DMS153 treated with DMSO at 0.1 percent for 48 hours (cell line): ENCODE measurements around the gene ANKRD13D.
"Not testable (repeated sequence)": the region's sequence is repeated elsewhere in the genome, so short reads cannot be mapped to it uniquely, and the experiment has no call there.

Experiments
- DNase-seq: peaks from one replicate; lab custom pipeline; 2025; ENCODE audit not compliant: unreplicated experiment; lab: John Stamatoyannopoulos, UW

The ANKRD13D gene

GRCh38 chr11:67289226-67289650 lies at the start of gene ANKRD13D:
Gene ANKRD13D (plus strand): TSS chr11:67289303. CDS start chr11:67289461, 158 bp downstream.
- no peak for DNase-seq

DNA sequence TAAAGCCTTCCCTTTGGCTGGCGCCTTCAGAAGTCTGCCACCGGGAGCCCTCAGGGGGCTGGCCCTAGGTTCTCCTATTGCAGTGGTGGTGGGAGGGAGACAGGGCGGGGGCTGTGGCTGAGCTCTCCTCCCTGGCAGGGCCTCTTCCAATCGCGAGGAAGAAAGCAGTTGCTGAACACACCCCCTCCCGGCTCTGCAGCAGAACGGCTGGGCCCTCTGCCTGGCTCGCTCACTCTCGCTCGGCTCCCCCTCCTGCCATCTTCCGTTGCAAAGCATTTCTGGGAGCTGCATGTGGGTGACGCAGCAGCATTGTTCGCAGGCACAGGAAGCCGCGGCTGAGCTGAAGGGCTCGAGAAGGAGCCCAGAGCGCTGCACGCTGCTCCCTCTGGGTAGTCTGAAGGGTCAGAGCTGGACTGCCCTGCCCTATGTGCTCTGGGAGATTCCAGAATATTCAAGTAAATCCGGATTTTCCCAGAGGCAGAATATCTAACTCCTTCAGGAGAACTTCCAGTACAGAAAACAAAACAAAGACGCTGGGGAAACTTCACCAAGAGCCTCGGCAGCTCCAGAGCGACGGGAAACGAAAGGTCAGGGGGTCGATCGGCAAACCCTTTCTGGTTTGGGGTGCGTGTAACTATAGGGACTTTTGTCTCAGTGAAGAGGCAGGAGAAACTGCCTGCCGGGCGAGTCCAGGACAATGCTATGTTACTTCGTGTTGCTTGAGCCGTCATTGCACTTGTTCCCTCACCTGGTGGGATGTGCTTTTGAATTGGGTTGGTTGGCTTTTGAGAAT lies 49.1 kb upstream of the ANKRD13D start:
- peak; percentile 98 for DNase-seq

DNA sequence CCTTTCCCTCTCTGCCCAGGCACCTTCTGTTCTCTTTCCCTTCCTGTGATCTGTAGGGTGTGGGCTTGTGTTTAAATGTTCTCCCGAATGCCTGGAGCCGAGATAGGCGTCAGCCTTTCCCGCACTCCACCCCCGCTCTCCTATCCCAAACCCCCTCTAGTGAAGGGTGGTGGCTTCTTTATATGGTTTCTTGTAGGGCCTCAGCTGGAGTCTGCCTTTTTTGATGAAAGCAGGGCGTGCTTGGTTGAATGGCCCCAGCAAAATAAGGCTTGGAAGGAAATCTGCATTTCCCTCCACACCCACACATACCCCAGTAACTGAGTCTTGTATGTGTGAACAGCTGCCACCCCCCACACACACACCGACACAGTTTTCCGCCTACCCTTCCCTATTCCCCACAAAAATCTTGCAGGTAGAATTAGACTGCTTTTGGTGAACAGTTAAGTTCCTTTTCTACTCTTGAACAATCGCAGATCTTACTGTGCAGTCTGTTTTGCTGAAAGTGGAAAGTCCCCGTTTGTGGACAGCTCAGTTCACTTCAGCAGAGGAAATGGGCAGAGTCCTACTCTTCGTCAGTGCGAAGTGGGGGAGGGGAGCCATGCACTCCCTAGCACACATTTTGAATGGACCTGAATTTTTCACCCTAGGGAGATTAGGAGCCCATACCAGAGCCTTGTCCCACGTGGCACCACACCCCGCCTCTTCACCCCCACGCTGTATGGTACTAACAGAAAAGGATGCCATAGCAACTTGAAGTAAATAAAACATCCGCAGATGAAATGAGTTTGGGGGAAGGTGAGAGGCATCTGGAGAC lies 48.3 kb upstream of the ANKRD13D start:
- DNase-seq = peak; percentile 31

DNA sequence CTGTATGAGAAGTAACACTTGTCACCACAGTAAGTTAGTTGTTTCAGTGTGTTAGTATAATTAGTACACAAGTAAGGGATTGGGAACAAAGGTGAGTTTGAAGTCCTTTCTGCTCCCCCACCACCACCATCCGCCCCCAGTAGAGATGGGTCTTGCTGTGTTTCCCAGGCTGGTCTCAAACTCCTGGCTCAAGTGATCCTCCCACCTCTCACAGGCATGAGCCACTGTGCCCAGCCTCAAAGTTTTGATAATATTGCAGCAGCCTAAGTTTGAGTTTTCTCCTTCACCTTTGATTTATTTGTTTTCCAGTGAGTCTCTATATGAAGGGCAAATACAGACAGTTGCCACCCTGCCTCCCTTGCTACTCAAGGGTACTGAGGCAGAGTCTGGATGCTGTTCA lies 46.6 kb upstream of the ANKRD13D start:
- no peak for DNase-seq

DNA sequence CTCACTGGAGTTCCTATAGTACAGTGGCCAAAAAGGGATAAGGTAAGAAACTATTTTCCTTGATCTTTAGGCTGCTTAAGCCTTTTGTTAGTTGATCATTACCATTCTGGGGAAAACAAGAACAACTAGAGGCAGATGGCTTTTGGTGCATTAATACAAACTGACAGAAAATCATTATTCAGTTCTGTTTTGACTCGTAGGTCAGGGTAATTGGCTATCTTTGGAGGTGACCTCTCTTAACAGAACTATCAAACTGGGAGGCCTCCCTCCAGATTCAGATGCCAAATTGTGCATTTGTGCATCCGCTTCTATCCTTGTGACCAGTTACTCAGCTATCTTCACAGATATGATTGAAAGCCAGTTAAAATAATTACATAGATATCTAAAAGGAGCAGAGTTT lies 46.1 kb upstream of the ANKRD13D start:
- no peak for DNase-seq

GRCh38 chr11:67245046-67245445 lies 44.1 kb upstream of the ANKRD13D start:
- no peak for DNase-seq

DNA sequence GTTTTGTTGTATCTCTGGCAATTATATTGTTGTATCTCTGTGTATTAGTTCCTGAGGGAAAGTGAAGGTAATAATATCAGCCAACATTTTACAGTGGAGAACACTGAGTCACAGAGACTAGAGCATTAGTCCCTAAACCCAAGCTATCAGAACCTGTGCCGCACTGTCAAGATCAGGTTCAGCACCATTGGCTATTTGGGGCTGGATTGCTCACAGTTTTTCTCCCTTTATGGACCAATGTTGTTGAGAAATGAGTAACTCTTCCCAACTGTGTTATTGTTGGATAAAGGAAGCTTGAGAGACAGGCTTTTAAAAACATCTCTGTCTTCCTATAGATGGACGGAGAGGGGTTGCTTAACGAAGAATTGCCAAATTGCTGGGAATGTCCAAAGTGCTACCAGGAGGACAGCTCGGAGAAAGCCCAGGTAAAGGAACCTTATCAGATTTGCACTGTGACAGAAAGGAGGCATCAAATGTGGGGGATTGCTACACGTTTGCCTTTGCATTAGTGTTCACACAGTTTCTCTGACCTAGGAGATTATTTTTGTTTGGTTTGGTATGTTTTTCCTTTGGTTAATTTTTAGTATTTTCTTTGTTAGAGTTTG lies 41.1 kb upstream of the ANKRD13D start:
- DNase-seq = no peak

DNA sequence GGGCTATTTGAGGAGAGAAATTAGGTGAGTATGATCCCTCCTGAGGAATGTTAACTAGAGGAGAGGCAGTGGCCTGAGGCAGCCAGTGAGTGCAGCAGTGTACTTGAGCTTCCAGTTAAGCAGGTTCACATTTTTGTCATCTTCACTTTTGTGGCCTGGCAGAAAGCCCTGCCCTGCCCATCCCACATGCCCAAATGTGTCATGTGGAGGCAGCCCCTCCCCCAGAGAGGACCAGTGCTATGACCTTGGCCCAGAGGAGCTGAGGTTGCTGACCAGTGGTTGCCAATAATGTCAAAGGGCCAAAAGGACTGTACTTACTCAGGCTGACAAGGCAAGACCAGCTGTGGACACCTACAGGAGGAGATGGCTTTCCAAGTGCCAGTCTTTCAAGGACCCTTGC lies 40.5 kb upstream of the ANKRD13D start:
- no peak for DNase-seq

GRCh38 chr11:67250059-67251043 lies 38.8 kb upstream of the ANKRD13D start:
- DNase-seq = no peak

GRCh38 chr11:67251841-67252240 lies 37.3 kb upstream of the ANKRD13D start:
- no peak for DNase-seq

GRCh38 chr11:67252831-67253239 lies 36.3 kb upstream of the ANKRD13D start:
- DNase-seq = no peak

GRCh38 chr11:67253872-67254624 lies 35.1 kb upstream of the ANKRD13D start:
- no peak for DNase-seq

DNA sequence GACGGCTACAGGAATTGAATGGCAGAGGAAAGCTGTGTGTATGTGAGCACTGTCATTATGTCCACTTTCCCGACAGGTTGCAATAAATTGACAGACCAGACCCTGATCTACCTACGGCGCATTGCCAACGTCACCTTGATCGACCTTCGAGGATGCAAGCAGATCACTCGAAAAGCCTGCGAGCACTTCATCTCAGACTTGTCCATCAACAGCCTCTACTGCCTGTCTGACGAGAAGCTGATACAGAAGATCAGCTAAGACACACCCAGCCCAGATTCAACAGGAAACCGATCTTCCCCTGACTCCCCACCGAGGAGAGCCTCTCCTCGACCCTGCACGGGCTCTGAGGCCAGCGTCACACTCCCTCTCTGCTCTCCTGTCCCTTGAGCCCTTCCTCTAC lies 34.3 kb upstream of the ANKRD13D start:
- no peak for DNase-seq

DNA sequence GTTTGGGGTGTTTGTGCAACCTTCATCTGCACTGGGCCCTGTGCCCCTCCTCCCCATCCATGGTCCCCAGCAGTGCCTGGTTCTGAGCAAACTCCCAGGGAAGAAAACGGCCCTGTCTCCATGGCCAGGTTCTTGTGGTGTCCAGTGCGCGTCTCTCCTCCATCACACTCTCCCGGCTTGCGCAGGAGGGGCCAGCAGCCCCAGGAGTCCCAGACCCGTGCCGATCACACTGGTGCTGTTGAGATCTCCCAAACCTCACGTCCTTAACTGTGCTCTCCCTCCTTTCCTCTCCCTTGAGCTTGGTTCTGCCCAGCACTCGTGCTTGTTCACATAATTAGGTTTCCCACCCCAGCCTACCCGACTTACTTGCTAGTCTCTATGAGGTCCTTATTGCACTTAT lies 33.8 kb upstream of the ANKRD13D start:
- no peak for DNase-seq

DNA sequence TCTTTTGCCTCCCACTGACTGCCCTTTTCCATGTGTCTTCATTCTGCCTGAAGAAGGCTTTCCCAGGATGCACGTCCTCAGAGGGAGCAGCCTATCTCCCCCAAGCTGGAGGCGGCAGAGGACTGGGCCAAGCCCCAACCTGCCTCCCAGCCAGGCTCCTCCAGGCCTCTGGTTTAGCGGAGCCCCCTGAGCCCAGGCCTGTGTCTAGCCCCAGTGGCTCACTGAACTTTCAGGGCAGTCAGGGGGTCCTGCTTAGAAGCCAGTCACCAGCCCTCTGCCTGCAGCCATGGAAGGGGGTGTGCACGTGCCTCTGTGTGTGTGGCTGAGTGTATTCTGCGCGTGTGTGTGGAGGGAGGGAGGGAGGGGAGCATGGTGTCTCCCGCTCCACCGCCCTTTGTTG lies 33.2 kb upstream of the ANKRD13D start:
- DNase-seq = no peak

- no peak for DNase-seq
Measured at GRCh38 chr11:67256477-67257135, 32.5 kb upstream of the ANKRD13D start.

DNA sequence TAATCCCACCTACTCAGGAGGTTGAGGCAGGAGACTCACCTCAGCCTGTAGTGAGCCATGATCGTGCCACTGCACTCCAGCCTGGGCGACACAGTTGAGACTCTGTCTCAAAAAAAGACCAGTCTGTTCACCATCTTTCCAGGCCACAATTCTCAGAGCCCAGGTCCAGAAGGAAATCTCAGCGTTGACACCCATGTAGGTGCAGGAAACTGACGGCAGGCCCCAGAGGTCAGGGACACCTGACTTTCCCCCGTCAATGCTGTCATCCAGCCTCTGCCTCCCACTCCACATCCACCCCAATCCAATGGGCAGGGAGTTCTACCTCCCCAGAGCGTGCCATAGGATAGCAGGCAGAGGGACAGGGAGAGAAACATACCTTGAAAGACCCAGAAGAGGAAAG lies 28.7 kb upstream of the ANKRD13D start:
- no peak for DNase-seq

- DNase-seq = not testable (repeated sequence)
Measured at GRCh38 chr11:67260885-67261639, 28.0 kb upstream of the ANKRD13D start.

DNA sequence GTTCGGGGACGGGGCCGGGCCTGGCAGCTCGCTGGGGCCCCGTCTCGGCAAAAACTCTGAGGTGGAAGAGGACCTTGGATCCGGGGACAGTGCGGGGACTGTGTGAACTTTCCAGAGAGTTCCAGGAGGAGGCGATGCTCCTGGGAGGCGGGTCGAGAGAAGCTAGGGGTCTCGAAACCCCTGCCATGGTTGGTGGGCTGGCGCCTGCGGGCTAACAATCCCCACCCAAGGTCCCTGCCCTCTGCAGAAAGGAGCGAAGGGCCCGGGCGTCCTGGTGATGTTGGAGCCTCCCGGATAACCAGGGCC lies 27.5 kb upstream of the ANKRD13D start:
- no peak for DNase-seq
